K562 (cell line): ENCODE data around the gene UBN2.
A peak's percentile ranks its signal among the peaks of the same experiment; 100 is the strongest.

Experiments used
- CBX1 ChIP-seq: sonication (generic); IDR thresholded peaks from 2 replicates; pipeline ENCODE4 v1.6.1; 2016; ENCODE audit warnings: antibody characterized with exemption, low read depth, mild to moderate bottlenecking
- ETV6 ChIP-seq, 3 experiments: fragments of 150-350 bp in 1 of 3; sonication (generic) in 1 of 3; formaldehyde crosslinking in 1 of 3; IDR thresholded peaks; 2 replicates each; pipeline versions ENCODE4 v1.6.1 to v1.8.0; 2014 to 2022; ENCODE audit warnings: borderline replicate concordance in 2 of 3, low read depth in 2 of 3, antibody characterized with exemption in 1 of 3, low read length in 1 of 3, mild to moderate bottlenecking in 1 of 3, missing genetic modification reagents in 1 of 3
- EZH2 ChIP-seq: IDR thresholded peaks from 2 replicates; pipeline ENCODE4 v1.6.1; 2012; ENCODE audit warnings: low read depth, mild to moderate bottlenecking, inconsistent platforms, low read length, borderline replicate concordance
- LARP7 ChIP-seq: fragments of 450-650 bp; IDR thresholded peaks from 2 replicates; pipeline ENCODE4 v1.6.1; 2016
- POLR2A ChIP-seq: fragments of 450-650 bp; conservative IDR thresholded peaks from 2 replicates; pipeline ENCODE4 v1.6.1; 2016
- SMARCA4 ChIP-seq: fragments of 450-650 bp; IDR thresholded peaks from 2 replicates; pipeline ENCODE4 v1.6.1; 2016
- TF ChIP-seq, protein P1 (sequence below): fragments of 250-450 bp; sonication (Bioruptor Pico); IDR thresholded peaks from 2 replicates; pipeline ENCODE4 v1.5.0; 2021; ENCODE audit warnings: mild to moderate bottlenecking, borderline replicate concordance
- TF ChIP-seq, protein P2 (sequence below): sonication (generic); formaldehyde crosslinking; IDR thresholded peaks from 2 replicates; pipeline ENCODE4 v1.5.0; 2020; ENCODE audit warnings: missing genetic modification reagents
- TF ChIP-seq, protein P3 (sequence below), 3 experiments: IDR thresholded peaks in 2 of 3; conservative IDR thresholded peaks in 1 of 3; 2 replicates each; pipeline ENCODE4 v1.5.1; 2011 to 2012; ENCODE audit warnings: low read length in 3 of 3, mild to moderate bottlenecking in 3 of 3, control low read depth in 2 of 3, improper control_type of control experiment in 1 of 3, inconsistent platforms in 1 of 3, low read depth in 1 of 3, mixed read lengths in 1 of 3, moderate library complexity in 1 of 3; ENCODE audit not compliant: insufficient read depth in 2 of 3

DNA sequence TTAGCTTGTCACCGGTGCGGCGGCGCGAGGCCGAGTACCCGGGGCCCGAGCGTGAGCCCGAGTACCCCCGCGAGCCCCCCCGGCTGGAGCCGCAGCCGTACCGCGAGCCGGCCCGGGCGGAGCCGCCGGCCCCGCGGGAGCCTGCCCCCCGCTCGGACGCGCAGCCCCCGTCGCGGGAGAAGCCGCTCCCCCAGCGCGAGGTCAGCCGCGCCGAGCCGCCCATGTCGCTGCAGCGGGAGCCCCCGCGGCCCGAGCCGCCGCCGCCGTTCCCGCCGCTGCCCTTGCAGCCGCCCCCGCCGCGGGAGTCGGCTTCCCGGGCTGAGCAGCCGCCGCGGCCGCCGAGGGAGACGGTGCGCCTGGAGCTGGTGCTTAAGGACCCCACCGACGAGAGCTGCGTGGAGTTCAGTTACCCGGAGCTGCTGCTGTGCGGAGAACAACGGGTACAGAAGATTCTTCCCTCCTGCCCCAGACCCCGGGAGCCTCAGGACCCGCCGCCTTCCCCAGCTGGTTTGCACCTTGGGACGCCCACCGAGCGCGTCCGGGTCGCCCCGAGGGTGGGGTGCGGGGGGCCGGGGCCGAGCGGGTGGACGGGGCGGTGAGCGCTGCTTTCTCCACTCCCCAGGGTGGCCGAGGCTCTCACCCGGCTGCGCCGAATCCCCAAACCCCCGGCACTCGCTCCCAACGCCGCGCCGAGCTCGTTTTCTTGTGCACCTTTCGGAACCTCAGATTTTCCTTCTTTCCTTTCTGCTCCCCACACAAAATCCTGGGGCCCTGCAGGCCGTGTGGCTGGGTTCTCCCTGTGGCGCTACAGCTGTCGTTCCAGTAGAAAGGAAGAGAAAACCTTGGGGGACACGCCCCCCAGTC, 708 bp downstream of the UBN2 start:
- TF ChIP-seq LARP7: no peak
- TF ChIP-seq, protein P1, sequence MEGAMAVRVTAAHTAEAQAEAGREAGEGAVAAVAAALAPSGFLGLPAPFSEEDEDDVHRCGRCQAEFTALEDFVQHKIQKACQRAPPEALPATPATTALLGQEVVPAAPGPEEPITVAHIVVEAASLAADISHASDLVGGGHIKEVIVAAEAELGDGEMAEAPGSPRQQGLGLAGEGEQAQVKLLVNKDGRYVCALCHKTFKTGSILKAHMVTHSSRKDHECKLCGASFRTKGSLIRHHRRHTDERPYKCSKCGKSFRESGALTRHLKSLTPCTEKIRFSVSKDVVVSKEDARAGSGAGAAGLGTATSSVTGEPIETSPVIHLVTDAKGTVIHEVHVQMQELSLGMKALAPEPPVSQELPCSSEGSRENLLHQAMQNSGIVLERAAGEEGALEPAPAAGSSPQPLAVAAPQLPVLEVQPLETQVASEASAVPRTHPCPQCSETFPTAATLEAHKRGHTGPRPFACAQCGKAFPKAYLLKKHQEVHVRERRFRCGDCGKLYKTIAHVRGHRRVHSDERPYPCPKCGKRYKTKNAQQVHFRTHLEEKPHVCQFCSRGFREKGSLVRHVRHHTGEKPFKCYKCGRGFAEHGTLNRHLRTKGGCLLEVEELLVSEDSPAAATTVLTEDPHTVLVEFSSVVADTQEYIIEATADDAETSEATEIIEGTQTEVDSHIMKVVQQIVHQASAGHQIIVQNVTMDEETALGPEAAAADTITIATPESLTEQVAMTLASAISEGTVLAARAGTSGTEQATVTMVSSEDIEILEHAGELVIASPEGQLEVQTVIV: peak; percentile 58; the same call in 1 of the 2 replicates
- TF ChIP-seq SMARCA4: no peak
- no peak for TF ChIP-seq ETV6 (IDR thresholded peaks at IDR 0.05; ENCODE audit: borderline replicate concordance in 1 of 2, low read depth in 2 of 2, low read length in 1 of 2)
- no peak for TF ChIP-seq ETV6 (CRISPR knock-in tag; IDR thresholded peaks at IDR 0.05; ENCODE audit: borderline replicate concordance)
- TF ChIP-seq EZH2: no peak
- TF ChIP-seq, protein P2, sequence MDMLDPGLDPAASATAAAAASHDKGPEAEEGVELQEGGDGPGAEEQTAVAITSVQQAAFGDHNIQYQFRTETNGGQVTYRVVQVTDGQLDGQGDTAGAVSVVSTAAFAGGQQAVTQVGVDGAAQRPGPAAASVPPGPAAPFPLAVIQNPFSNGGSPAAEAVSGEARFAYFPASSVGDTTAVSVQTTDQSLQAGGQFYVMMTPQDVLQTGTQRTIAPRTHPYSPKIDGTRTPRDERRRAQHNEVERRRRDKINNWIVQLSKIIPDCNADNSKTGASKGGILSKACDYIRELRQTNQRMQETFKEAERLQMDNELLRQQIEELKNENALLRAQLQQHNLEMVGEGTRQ (CRISPR knock-in tag): no peak
- TF ChIP-seq, protein P3, sequence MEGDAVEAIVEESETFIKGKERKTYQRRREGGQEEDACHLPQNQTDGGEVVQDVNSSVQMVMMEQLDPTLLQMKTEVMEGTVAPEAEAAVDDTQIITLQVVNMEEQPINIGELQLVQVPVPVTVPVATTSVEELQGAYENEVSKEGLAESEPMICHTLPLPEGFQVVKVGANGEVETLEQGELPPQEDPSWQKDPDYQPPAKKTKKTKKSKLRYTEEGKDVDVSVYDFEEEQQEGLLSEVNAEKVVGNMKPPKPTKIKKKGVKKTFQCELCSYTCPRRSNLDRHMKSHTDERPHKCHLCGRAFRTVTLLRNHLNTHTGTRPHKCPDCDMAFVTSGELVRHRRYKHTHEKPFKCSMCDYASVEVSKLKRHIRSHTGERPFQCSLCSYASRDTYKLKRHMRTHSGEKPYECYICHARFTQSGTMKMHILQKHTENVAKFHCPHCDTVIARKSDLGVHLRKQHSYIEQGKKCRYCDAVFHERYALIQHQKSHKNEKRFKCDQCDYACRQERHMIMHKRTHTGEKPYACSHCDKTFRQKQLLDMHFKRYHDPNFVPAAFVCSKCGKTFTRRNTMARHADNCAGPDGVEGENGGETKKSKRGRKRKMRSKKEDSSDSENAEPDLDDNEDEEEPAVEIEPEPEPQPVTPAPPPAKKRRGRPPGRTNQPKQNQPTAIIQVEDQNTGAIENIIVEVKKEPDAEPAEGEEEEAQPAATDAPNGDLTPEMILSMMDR (IDR thresholded peaks at IDR 0.05 in 2 of 3, conservative IDR thresholded peaks at IDR 0.05 in 1 of 3; ENCODE audit: insufficient read depth in 2 of 3, low read depth in 1 of 3, low read length in 3 of 3): no peak
- TF ChIP-seq POLR2A: no peak
- no peak for TF ChIP-seq CBX1
